Neural progenitor cell (in vitro differentiated cells): ENCODE measurements around the gene DGLUCY. TPM values are rescaled to one million over a fixed set of nuclear protein-coding genes. Genes with fewer than 3 reads are reported as not detected.

Experiments
- DNase-seq: peaks from one replicate; pipeline ENCODE4 v3.0.0-alpha.2; 2016; ENCODE audit warnings: low spot score
- H2AFZ ChIP-seq: fragments of 200-600 bp; sonication (generic); replicated peaks from 2 replicates; pipeline ENCODE4 v1.6.1; 2016; ENCODE audit warnings: antibody characterized with exemption
- H3F3A ChIP-seq: fragments of 200-600 bp; sonication (generic); 2 replicates; pipeline ENCODE4 v1.6.1; 2016; ENCODE audit warnings: antibody characterized with exemption, low read depth
- H3K27ac ChIP-seq: fragments of 200-600 bp; sonication (generic); 2 replicates; pipeline ENCODE4 v1.5.1; 2016; ENCODE audit warnings: mild to moderate bottlenecking
- H3K27me3 ChIP-seq: fragments of 200-600 bp; sonication (generic); 2 replicates; pipeline ENCODE4 v1.6.1; 2016; ENCODE audit warnings: mild to moderate bottlenecking, moderate library complexity
- H3K36me3 ChIP-seq: fragments of 200-600 bp; sonication (generic); 2 replicates; pipeline ENCODE4 v1.5.1; 2016
- H3K4me1 ChIP-seq: fragments of 200-600 bp; sonication (generic); 2 replicates; pipeline ENCODE4 v1.6.1; 2016; ENCODE audit warnings: mixed run types
- H3K4me2 ChIP-seq: fragments of 200-600 bp; sonication (generic); 2 replicates; pipeline ENCODE4 v1.6.1; 2016
- H3K4me3 ChIP-seq: fragments of 200-600 bp; sonication (generic); 2 replicates; pipeline ENCODE4 v1.5.1; 2016
- H3K79me2 ChIP-seq: fragments of 200-600 bp; sonication (generic); 2 replicates; pipeline ENCODE4 v1.6.1; 2016; ENCODE audit warnings: low read depth
- H3K9ac ChIP-seq: fragments of 200-600 bp; sonication (generic); 2 replicates; pipeline ENCODE4 v1.6.1; 2016
- H3K9me3 ChIP-seq: fragments of 200-600 bp; sonication (generic); 2 replicates; pipeline ENCODE4 v1.5.1; 2016; ENCODE audit warnings: low read depth
- H4K20me1 ChIP-seq: fragments of 200-600 bp; sonication (generic); 2 replicates; pipeline ENCODE4 v1.6.1; 2016; ENCODE audit warnings: low read depth
- H3K27ac Mint-ChIP-seq: 3 replicates; pipeline ENCODE4 v1.8.0; 2021; ENCODE audit warnings: mixed read lengths
- H3K27me3 Mint-ChIP-seq: 2 replicates; pipeline ENCODE4 v1.8.0; 2022; ENCODE audit warnings: low read depth, mild to moderate bottlenecking, inconsistent platforms, moderate library complexity, mixed read lengths; ENCODE audit not compliant: insufficient read depth
- H3K36me3 Mint-ChIP-seq: 3 replicates; pipeline ENCODE4 v1.8.0; 2021; ENCODE audit warnings: mixed read lengths
- H3K4me1 Mint-ChIP-seq: 3 replicates; pipeline ENCODE4 v1.8.0; 2021; ENCODE audit warnings: mixed read lengths
- H3K4me3 Mint-ChIP-seq: 3 replicates; pipeline ENCODE4 v1.8.0; 2021; ENCODE audit warnings: mild to moderate bottlenecking, moderate library complexity, mixed read lengths
- H3K9me3 Mint-ChIP-seq: 3 replicates; pipeline ENCODE4 v1.8.0; 2020; ENCODE audit warnings: mixed read lengths
- EZH2 ChIP-seq: fragments of 200-600 bp; sonication (generic); IDR thresholded peaks from 2 replicates; pipeline ENCODE4 v1.6.1; 2017; ENCODE audit warnings: antibody characterized with exemption, mild to moderate bottlenecking, moderate library complexity
- EZH2phosphoT487 ChIP-seq: fragments of 200-600 bp; sonication (generic); IDR thresholded peaks from 2 replicates; pipeline ENCODE4 v1.6.1; 2017; ENCODE audit warnings: antibody characterized with exemption
- total RNA-seq: library from RNA; depleted of rRNA; stranded (reverse); fragments of >200 nt; gene quantifications from 2 replicates; pipeline ENCODE4 v1.2.3, GENCODE V29; 2015; ENCODE audit warnings: low replicate concordance
- TF ChIP-seq, protein P1 (sequence below): fragments of 200-600 bp; sonication (generic); IDR thresholded peaks from 2 replicates; pipeline ENCODE4 v1.5.1; 2017; ENCODE audit warnings: antibody characterized with exemption, mild to moderate bottlenecking

The DGLUCY gene
- total RNA-seq, 1 donor from 2014 or later: 17.0 TPM

DNA sequence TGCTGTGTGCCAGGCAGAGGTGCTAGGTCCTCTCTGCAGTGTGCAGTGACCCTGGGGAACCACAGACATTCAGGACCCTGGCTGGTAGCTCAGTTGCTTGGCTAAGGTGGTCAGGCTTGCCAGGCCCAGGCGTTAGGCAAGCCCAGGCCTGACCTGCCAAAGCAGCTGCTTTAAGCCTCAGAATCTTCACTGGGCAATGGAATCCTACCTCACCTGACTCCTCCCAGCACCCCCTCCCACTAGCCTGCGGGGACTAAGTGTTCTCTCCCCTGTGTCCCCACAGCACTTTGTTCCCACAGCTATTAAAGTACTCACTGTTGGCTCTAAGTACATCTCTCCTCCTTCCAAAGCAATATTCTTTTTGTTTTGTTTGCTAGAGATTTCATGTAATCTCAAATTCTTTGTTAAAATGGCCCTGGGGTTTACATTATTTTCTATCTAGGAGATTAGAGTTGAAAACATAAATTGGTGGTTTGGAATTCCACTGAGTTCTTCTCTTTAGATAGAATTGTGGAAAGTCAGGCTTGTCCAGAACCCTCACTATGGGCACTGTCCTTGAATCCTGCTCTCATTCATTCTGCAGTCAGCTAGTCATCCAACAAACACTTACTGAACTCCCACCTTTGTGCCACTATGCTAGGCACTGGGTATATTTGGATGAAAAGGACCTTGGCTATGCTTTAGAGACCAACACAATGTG, 44.4 kb downstream of the DGLUCY start:
- no peak for DNase-seq
- Histone ChIP-seq H3K4me2 (no peak overlapping the region), H4K20me1 (no peaks in the 10 kb centered on the region), H3K4me3 (no peak overlapping the region), H2AFZ (no peak overlapping the region), H3K79me2 (no peaks in the 10 kb centered on the region), H3K4me1 (no peaks in the 10 kb centered on the region), H3F3A (no peaks in the 10 kb centered on the region), H3K27me3 (no peaks in the 10 kb centered on the region), H3K9me3 (no peaks in the 10 kb centered on the region), H3K27ac (no peak overlapping the region), H3K36me3 (no peaks in the 10 kb centered on the region), H3K9ac (no peak overlapping the region)
- Mint-ChIP-seq H3K27me3 (peaks cover 7% of the 10 kb centered on the region), H3K9me3 (no peaks in the 10 kb centered on the region), H3K4me3 (no peak overlapping the region), H3K27ac (no peak overlapping the region), H3K4me1 (no peaks in the 10 kb centered on the region), H3K36me3 (peaks cover 11% of the 10 kb centered on the region)
- TF ChIP-seq, protein P1, sequence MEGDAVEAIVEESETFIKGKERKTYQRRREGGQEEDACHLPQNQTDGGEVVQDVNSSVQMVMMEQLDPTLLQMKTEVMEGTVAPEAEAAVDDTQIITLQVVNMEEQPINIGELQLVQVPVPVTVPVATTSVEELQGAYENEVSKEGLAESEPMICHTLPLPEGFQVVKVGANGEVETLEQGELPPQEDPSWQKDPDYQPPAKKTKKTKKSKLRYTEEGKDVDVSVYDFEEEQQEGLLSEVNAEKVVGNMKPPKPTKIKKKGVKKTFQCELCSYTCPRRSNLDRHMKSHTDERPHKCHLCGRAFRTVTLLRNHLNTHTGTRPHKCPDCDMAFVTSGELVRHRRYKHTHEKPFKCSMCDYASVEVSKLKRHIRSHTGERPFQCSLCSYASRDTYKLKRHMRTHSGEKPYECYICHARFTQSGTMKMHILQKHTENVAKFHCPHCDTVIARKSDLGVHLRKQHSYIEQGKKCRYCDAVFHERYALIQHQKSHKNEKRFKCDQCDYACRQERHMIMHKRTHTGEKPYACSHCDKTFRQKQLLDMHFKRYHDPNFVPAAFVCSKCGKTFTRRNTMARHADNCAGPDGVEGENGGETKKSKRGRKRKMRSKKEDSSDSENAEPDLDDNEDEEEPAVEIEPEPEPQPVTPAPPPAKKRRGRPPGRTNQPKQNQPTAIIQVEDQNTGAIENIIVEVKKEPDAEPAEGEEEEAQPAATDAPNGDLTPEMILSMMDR: no peak
- TF ChIP-seq EZH2phosphoT487 (no peak), EZH2 (no peak)

DNA sequence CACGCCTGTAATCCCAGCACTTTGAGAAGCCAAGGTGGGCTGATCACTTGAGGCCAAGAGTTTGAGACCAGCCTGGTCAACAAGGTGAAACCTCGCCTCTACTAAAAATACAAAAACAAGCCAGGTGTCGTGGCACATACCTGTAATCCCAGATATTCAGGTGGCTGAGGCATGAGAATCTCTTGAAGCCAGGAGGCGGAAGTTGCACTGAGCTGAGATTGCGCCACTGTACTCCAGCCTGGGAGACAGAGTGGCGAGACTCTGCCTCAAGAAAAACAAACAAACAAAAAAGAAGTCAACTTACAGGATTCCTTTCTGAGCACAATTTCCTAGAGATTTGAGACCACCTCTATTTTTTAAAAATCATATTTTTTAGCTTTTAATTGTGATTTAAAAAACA, 45.3 kb downstream of the DGLUCY start:
- Mint-ChIP-seq H3K4me1 (no peaks in the 10 kb centered on the region), H3K27me3 (peaks cover 7% of the 10 kb centered on the region)
- no peaks in the 10 kb centered on the region for H3K79me2 ChIP-seq

DNA sequence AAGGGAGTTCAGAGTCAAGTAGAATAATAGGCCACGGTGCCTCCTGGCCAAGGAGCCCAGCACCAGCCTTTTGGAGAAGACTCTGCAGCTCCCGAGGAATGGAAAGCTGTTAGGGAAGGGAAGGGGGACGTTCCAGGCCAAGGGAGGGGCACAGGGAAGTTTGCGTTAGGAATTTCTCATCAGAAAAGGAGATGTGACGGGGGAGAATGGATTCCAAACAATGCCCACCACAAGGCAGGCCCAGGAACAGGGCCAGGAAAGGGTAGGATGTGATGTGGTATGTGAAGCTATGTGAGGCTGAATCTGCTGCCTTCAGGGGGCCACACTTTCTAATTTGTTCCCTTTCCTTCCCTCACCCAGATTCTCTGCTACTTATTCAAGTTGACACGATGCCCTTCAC, 46.0 kb downstream of the DGLUCY start:
- peaks cover 12% of the 10 kb centered on the region for H3K36me3 Mint-ChIP-seq
- Histone ChIP-seq H4K20me1 (no peaks in the 10 kb centered on the region), H3K4me3 (no peak overlapping the region), H3K4me2 (no peak overlapping the region), H3K27ac (no peak overlapping the region), H3K27me3 (no peaks in the 10 kb centered on the region), H3K79me2 (no peaks in the 10 kb centered on the region), H3K9ac (no peak overlapping the region), H3K36me3 (no peaks in the 10 kb centered on the region), H3K4me1 (no peaks in the 10 kb centered on the region), H3F3A (no peaks in the 10 kb centered on the region), H3K9me3 (no peaks in the 10 kb centered on the region), H2AFZ (no peak overlapping the region)
- no peaks in the 10 kb centered on the region for H3K4me1 Mint-ChIP-seq
- no peaks in the 10 kb centered on the region for H3K9me3 Mint-ChIP-seq
- TF ChIP-seq, protein P1: no peak
- TF ChIP-seq EZH2: no peak
- no peak for TF ChIP-seq EZH2phosphoT487
- H3K27me3 Mint-ChIP-seq: peaks cover 7% of the 10 kb centered on the region
- no peak for DNase-seq
- H3K4me3 Mint-ChIP-seq: no peak overlapping the region
- H3K27ac Mint-ChIP-seq: no peak overlapping the region

More for the DNA sequence above, 45.3 kb downstream of the DGLUCY start:
- Histone ChIP-seq H3K4me3 (no peak overlapping the region), H3K4me1 (no peaks in the 10 kb centered on the region), H3K27me3 (no peaks in the 10 kb centered on the region), H3K4me2 (no peak overlapping the region), H2AFZ (no peak overlapping the region), H3F3A (no peaks in the 10 kb centered on the region), H3K9ac (no peak overlapping the region), H3K36me3 (no peaks in the 10 kb centered on the region), H3K27ac (no peak overlapping the region), H4K20me1 (no peaks in the 10 kb centered on the region), H3K9me3 (no peaks in the 10 kb centered on the region)
- TF ChIP-seq EZH2 (no peak), EZH2phosphoT487 (no peak)
- TF ChIP-seq, protein P1: no peak
- H3K27ac Mint-ChIP-seq: no peak overlapping the region
- no peak overlapping the region for H3K4me3 Mint-ChIP-seq
- no peaks in the 10 kb centered on the region for H3K9me3 Mint-ChIP-seq
- peaks cover 11% of the 10 kb centered on the region for H3K36me3 Mint-ChIP-seq
- DNase-seq: no peak
